ENCODE results near the gene CDH13. TPM values are rescaled to one million over a fixed set of nuclear protein-coding genes. Genes with fewer than 3 reads are reported as not detected.

Gene CDH13
- total and polyA plus RNA-seq, 10 of the 15 experiments (the other 5 are each of a cell fraction or from before 2014, with no cell fraction given), result under 0.01 to 0.05 TPM; not detected in 8

- in situ Hi-C loops (cut with MboI) (no loop called here), intact Hi-C loops (cut with micrococcal nuclease; ENCODE audit: unreplicated experiment) (no loop called here)
- no peak overlapping the region for H3K4me3 ChIP-seq
- WGBS (ENCODE audit: insufficient coverage, insufficient replicate concordance, low lambda C conversion rate, missing lambda C conversion rate), result 32% methylated on average over 5 of the region's 5 CpGs
- H3K27ac ChIP-seq (ENCODE audit: control insufficient read depth, insufficient read depth), result no peak overlapping the region
- FAIRE-seq, result no peak
- RAD21 ChIA-PET (ENCODE audit: unreplicated experiment), result no interaction called here
- no peak overlapping the region for H3K4me2 ChIP-seq (ENCODE audit: control insufficient read depth, insufficient read depth)
- CTCF ChIA-PET, result interaction anchor here (1.3 kb wide), 1 partner anchor 17 kb away, joined by 3 read pairs; no protein-coding TSS in a partner anchor
- no peak for DNase-seq (ENCODE audit: low read depth, low spot score)
- POLR2A ChIA-PET, result no interaction called here
- ATAC-seq, result no peak
- no peak overlapping the region for H2AFZ ChIP-seq (ENCODE audit: control insufficient read depth, low read depth, low read length)
- no peaks in the 10 kb centered on the region for H3K9me3 ChIP-seq (replicated peaks; ENCODE audit: control insufficient read depth, insufficient read depth, low read length)
- no peaks in the 10 kb centered on the region for H3K4me1 ChIP-seq (ENCODE audit: control insufficient read depth, insufficient read depth, low read length)
- H3K79me2 ChIP-seq (ENCODE audit: control insufficient read depth, insufficient read depth, low read length), result no peaks in the 10 kb centered on the region
- SMC1A ChIA-PET (ENCODE audit: uncharacterized antibody, unreplicated experiment), result no interaction called here
- no peaks in the 10 kb centered on the region for H3K36me3 ChIP-seq (ENCODE audit: control insufficient read depth in 2 of 2, insufficient read depth in 2 of 2, low read length in 1 of 2)
- peaks cover 0 to 9% of the 10 kb centered on the region in 2 experiments; a peak in 2 of 4 replicates for H3K27me3 ChIP-seq (replicated peaks in 1 of 2; ENCODE audit: control insufficient read depth in 2 of 2, insufficient read depth in 2 of 2, low read length in 1 of 2)
- H4K20me1 ChIP-seq (ENCODE audit: control insufficient read depth, insufficient read depth), result no peaks in the 10 kb centered on the region
- H3K9ac ChIP-seq (ENCODE audit: control insufficient read depth, insufficient read depth, low read length), result no peak overlapping the region
- BruUV-seq (replicated peaks), result no TSS peak
- no peak for TF ChIP-seq IRF4 (IDR thresholded peaks at IDR 0.05; ENCODE audit: low read depth, low read length)
- TF ChIP-seq NFYA (IDR thresholded peaks at IDR 0.05; ENCODE audit: borderline replicate concordance, low read depth, low read length), result no peak
- TF ChIP-seq ZBTB33 (IDR thresholded peaks at IDR 0.05), result no peak
- no peak for TF ChIP-seq FOXK2 (IDR thresholded peaks at IDR 0.05)
- no peak for TF ChIP-seq RAD21 (IDR thresholded peaks at IDR 0.05; ENCODE audit: insufficient read depth, low read depth, low read length)
- no peak for TF ChIP-seq MXI1 (IDR thresholded peaks at IDR 0.05; ENCODE audit: low read depth, low read length)
- TF ChIP-seq POLR2AphosphoS2 (IDR thresholded peaks at IDR 0.05; ENCODE audit: low read depth, low read length), result no peak
- no peak for TF ChIP-seq IRF3 (IDR thresholded peaks at IDR 0.05)
- TF ChIP-seq MLLT1 (IDR thresholded peaks at IDR 0.05), result no peak
- TF ChIP-seq MEF2B (IDR thresholded peaks at IDR 0.05; ENCODE audit: partially characterized antibody, poor library complexity, severe bottlenecking), result no peak
- no peak for TF ChIP-seq SMAD1 (IDR thresholded peaks at IDR 0.05; ENCODE audit: low read depth, partially characterized antibody)
- TF ChIP-seq, protein P1, sequence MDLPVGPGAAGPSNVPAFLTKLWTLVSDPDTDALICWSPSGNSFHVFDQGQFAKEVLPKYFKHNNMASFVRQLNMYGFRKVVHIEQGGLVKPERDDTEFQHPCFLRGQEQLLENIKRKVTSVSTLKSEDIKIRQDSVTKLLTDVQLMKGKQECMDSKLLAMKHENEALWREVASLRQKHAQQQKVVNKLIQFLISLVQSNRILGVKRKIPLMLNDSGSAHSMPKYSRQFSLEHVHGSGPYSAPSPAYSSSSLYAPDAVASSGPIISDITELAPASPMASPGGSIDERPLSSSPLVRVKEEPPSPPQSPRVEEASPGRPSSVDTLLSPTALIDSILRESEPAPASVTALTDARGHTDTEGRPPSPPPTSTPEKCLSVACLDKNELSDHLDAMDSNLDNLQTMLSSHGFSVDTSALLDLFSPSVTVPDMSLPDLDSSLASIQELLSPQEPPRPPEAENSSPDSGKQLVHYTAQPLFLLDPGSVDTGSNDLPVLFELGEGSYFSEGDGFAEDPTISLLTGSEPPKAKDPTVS (IDR thresholded peaks at IDR 0.05; ENCODE audit: low read depth, low read length), result no peak
- TF ChIP-seq NR2C1 (IDR thresholded peaks at IDR 0.05), result no peak
- no peak for TF ChIP-seq CBX3 (IDR thresholded peaks at IDR 0.05; ENCODE audit: borderline replicate concordance, low read depth)
- no peak for TF ChIP-seq NR2F1 (conservative IDR thresholded peaks at IDR 0.05)
- no peak for TF ChIP-seq PKNOX1 (IDR thresholded peaks at IDR 0.05)
These were observed 121.3 kb downstream of the CDH13 start for GRCh38 chr16:82748026-82748425.
